Neutrophil (primary cell): ENCODE results near the gene IQGAP2.
"Not testable (repeated sequence)": the region's sequence is repeated elsewhere in the genome, so short reads cannot be mapped to it uniquely, and the experiment has no call there.

ENCODE experiments used
- H3K27ac ChIP-seq: fragments of 200-600 bp; sonication (generic); 2 replicates; pipeline ENCODE4 v1.5.1; 2016; ENCODE audit warnings: mild to moderate bottlenecking, moderate library complexity
- H3K27me3 ChIP-seq: fragments of 200-600 bp; sonication (generic); 2 replicates; pipeline ENCODE4 v1.6.0; 2016; ENCODE audit warnings: mild to moderate bottlenecking
- H3K36me3 ChIP-seq: fragments of 200-600 bp; sonication (generic); 2 replicates; pipeline ENCODE4 v1.5.1; 2017
- H3K4me1 ChIP-seq, 2 experiments: fragments of 200-600 bp in 1 of 2; sonication (generic) in 1 of 2; 1 replicate in 1 of 2; 2 replicates in 1 of 2; pipeline versions ENCODE4 v1.5.1 to v1.6.1; 2013 to 2016; ENCODE audit warnings: low read depth in 1 of 2, low read length in 1 of 2, mild to moderate bottlenecking in 1 of 2, moderate library complexity in 1 of 2; ENCODE audit not compliant: control insufficient read depth in 1 of 2, insufficient read depth in 1 of 2
- H3K4me3 ChIP-seq, 2 experiments: fragments of 200-600 bp in 1 of 2; sonication (generic) in 1 of 2; 1 replicate in 1 of 2; 2 replicates in 1 of 2; pipeline ENCODE4 v1.5.1; 2013 to 2016; ENCODE audit warnings: low read depth in 1 of 2, low read length in 1 of 2, mild to moderate bottlenecking in 1 of 2, moderate library complexity in 1 of 2
- H3K9me3 ChIP-seq: fragments of 200-600 bp; sonication (generic); 2 replicates; pipeline ENCODE4 v1.5.1; 2016
- CTCF ChIP-seq: fragments of 200-600 bp; sonication (generic); IDR thresholded peaks from 2 replicates; pipeline ENCODE4 v1.5.1; 2016; ENCODE audit warnings: antibody characterized with exemption

IQGAP2 gene

GRCh38 chr5:76365561-76365960, 37.5 kb upstream of the IQGAP2 start:
- no peak for TF ChIP-seq CTCF
- Histone ChIP-seq H3K36me3 (no peaks in the 10 kb centered on the region), H3K4me1 (peaks cover 9 to 23% of the 10 kb centered on the region in 2 experiments), H3K27ac (no peak overlapping the region), H3K4me3 (no peak overlapping the region), H3K9me3 (no peaks in the 10 kb centered on the region), H3K27me3 (no peaks in the 10 kb centered on the region)

GRCh38 chr5:76366596-76366995, 36.5 kb upstream of the IQGAP2 start:
- H3K36me3 ChIP-seq: no peaks in the 10 kb centered on the region
- no peak overlapping the region for H3K27ac ChIP-seq
- TF ChIP-seq CTCF: no peak
- peaks cover 5 to 13% of the 10 kb centered on the region in 2 experiments for H3K4me1 ChIP-seq
- H3K4me3 ChIP-seq: no peak overlapping the region
- no peaks in the 10 kb centered on the region for H3K27me3 ChIP-seq
- H3K9me3 ChIP-seq: no peaks in the 10 kb centered on the region

GRCh38 chr5:76367623-76368371, 35.3 kb upstream of the IQGAP2 start:
- no peak overlapping the region for H3K4me3 ChIP-seq
- no peak overlapping the region for H3K27ac ChIP-seq
- no peaks in the 10 kb centered on the region for H3K36me3 ChIP-seq
- H3K27me3 ChIP-seq: no peaks in the 10 kb centered on the region
- no peaks in the 10 kb centered on the region for H3K9me3 ChIP-seq
- TF ChIP-seq CTCF: no peak
- peaks cover 5 to 12% of the 10 kb centered on the region in 2 experiments for H3K4me1 ChIP-seq

- TF ChIP-seq CTCF: no peak
- H3K4me3 ChIP-seq: no peak overlapping the region
- no peaks in the 10 kb centered on the region for H3K36me3 ChIP-seq
- H3K9me3 ChIP-seq: no peaks in the 10 kb centered on the region
- no peak overlapping the region for H3K27ac ChIP-seq
- H3K27me3 ChIP-seq: no peaks in the 10 kb centered on the region
- H3K4me1 ChIP-seq: peaks cover 5 to 12% of the 10 kb centered on the region in 2 experiments
These were observed 34.1 kb upstream of the IQGAP2 start for GRCh38 chr5:76368941-76369340.

- H3K4me1 ChIP-seq: peaks cover 5 to 12% of the 10 kb centered on the region in 2 experiments
- not testable (repeated sequence) for H3K9me3 ChIP-seq, H3K36me3 ChIP-seq, H3K27me3 ChIP-seq, H3K27ac ChIP-seq, H3K4me3 ChIP-seq
These were observed 33.4 kb upstream of the IQGAP2 start for GRCh38 chr5:76369668-76370067.

GRCh38 chr5:76371960-76372322, 31.1 kb upstream of the IQGAP2 start:
- H3K9me3 ChIP-seq: no peaks in the 10 kb centered on the region
- H3K36me3 ChIP-seq: no peaks in the 10 kb centered on the region
- no peaks in the 10 kb centered on the region for H3K27me3 ChIP-seq
- no peak for TF ChIP-seq CTCF
- no peaks in the 10 kb centered on the region for H3K4me1 ChIP-seq
- no peak overlapping the region for H3K4me3 ChIP-seq
- no peak overlapping the region for H3K27ac ChIP-seq
